HG03139 (cell line): ENCODE measurements around the gene NOC2L.

Source experiments
- ATAC-seq: cut with Tn5 transposase; IDR thresholded peaks from one replicate; pipeline ENCODE4 v1.9.1; 2021; ENCODE audit not compliant: unreplicated experiment

Gene NOC2L

DNA sequence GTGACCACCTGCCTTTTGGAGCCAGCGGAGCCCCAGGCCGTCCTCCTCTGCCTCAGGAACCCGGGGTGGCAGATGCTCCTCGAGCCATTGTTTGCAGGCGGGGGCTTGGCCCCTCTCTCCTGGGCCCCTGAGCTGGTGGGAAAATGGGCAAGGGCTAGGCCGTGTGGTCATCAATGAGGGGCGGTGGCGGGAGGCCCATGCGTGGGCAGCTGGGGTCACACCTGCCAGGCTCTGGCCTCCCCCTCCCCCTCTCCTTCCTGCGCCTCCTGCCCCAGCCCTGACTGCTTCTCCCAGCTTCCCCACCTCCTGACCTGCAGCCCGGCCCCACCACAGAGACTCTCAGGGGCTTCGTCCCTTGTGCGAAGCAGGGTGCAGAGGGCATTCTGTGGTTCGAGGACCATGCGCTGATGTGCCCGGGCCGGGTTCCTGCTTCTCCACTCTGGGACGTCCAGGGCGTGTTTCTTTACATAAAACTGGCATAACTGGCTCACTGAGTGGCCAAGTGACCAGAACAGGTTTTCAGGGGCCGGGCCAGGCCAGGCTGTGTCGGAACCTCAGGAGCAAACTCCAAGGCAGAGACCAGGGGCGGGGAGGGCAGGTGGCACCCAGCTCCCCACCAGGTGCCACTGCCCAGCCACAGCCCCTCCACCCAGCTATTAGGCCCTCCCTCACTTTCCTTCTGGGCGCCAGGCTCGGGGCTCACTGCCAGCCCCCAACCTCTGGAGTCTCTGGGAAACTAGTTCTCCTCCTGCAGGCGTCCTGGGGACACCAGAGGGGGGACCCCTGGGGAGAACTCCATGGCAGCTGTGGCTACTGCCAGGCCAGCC is 26.1 kb downstream of the NOC2L start:
- no peak for ATAC-seq

DNA sequence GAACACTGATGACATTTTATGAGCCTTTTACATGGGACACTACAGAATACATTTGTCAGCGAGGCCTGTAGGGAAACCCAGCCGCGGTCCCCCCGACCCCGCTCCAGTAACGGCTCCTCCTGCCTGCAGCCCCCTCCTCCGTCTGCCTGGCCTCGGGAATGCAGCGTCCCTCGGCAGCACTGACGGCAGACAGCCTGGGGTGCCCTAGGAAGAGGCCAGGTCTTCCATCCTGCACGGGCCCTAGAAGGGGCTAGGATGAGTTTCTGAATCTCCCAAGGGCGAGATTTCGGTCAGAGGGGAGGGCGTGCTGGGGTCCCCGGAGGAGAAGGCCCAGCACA is 26.9 kb downstream of the NOC2L start:
- ATAC-seq: no peak

DNA sequence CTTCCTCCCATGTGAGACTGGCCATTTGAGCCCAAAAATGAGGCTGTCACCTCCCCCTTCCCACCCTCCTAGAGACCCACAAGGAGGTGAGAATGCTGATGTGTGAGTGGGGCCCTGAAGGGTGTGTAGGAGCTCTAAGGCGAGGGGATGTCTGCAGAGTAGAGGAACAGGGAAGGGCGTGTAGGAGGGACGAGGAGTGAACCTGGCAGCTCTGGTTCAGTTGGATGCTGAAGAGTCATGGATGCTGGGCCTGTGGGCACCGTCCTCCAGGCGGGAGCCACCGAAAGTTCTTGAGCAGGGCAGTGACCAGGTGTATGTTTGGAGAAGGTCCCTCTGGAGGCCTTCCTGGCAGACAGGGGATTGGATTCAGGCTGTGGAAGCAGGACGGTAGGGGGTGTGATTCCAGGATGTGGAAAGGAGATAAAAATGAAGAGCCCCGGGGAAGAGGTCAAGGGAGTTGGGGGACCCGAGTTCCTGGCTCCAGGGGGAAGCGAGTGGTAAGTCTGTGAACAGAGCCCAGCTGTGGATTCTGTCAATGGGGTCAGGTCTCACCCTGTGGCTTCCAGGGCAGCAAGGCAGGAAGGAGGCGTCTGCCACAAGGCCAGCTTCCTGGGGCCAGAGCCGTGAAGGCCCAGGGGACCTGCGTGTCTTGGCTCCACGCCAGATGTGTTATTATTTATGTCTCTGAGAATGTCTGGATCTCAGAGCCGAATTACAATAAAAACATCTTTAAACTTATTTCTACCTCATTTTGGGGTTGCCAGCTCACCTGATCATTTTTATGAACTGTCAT is 27.5 kb downstream of the NOC2L start:
- no peak for ATAC-seq

DNA sequence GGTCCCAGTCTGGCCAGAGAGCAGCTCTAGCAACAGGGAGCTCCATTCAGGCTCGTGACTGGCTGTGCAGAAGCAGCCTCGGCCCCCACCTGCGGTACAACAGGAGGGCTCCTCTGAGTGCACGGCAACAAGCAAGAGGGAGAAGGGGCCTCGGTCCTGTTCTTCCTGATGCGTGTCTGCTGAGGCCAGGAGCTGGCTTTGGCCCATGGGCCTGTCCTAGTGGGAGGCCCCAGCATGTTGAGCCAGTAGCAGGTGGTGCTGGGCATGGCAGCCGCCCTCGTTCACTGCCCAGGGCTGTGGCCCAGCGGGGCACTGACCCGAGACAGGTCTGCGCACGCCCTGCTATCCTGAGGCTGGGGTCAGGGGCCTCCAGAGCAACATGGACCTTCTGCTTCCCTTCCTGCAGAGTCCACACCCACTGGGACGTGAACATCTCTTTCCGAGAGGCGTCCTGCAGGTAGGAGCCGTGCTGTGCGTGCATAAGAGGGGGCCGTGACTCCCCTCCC is 28.4 kb downstream of the NOC2L start:
- no peak for ATAC-seq

DNA sequence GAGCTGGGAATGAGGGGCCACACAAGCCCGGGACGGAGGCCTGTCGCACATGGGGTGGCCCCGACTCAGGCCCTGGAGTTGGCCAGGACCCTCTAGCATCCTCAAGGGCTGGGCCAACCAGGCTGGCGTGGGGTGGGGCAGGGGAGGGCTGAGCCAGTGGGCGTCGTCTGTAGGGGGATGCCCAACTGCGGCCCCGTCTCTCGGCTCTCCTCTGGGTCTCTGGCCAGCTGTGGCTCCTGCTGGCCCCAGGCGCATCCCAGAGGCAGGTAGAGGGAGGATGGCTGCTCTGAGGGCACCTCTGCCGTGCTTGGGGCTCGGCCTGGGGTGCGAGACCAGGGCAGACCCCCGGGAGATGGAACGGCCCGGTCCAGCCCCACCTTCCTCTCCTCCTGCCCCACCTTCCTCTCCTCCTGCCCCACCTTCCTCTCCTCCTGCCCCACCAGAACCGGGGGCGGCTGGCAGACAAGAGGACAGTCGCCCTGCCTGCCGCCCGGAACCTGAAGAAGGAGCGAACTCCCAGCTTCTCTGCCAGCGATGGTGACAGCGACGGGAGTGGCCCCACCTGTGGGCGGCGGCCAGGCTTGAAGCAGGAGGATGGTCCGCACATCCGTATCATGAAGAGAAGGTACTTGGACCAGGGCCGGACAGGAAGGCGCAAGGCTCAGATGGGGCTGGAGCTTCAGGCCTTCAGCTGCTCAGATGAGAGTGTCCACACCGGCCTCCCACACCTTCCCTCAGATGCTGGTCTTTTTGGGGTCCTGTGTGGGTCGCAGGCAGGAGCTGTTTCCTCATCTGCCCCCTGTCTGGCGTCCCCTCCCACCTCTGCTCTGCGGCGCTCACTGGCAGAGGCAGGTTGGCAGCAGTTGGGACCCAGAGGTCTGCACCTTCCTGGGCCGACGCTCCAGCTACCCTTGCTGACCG is 29.1 kb downstream of the NOC2L start:
- ATAC-seq: no peak

DNA sequence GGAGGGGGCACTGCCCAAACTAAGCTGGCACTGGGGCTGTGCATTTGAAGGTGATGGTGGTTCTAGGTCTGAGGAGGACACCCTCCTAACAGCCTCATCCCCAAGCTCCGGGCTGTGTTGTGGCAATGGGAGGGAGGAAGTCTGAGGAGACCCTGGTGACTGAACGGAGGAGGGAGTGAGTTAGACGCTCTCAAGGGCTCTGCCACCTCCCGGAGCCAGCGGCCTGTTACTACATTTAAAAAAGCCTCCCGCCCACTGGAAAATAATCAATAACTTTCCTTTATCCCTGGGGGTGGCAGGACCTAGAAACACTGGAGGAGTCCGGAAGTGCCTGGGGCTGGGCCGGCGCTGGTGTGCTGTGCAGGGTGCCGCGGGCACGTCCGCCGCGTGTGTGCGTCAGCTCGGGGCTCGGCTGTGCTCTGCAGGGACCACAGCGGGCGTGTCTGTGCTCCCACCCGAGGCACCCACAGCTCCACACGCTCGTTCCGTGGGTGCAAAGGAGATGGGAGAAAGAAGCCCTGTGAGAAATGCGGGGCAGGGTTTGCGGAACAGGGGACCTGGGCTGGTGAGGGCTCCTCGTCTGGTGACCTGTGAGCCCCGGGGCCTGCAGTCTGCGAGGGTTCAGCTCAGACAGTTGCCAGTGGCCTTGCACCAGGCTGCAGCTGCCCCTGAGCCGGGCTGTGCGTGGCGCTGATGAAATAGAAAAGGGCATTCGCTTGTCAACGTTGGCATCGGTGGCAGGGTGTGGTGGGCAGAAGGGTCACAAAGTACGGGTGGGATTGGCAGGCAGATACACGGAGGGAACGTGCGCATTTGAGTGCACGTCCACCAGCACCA is 30.0 kb downstream of the NOC2L start:
- ATAC-seq: no peak

DNA sequence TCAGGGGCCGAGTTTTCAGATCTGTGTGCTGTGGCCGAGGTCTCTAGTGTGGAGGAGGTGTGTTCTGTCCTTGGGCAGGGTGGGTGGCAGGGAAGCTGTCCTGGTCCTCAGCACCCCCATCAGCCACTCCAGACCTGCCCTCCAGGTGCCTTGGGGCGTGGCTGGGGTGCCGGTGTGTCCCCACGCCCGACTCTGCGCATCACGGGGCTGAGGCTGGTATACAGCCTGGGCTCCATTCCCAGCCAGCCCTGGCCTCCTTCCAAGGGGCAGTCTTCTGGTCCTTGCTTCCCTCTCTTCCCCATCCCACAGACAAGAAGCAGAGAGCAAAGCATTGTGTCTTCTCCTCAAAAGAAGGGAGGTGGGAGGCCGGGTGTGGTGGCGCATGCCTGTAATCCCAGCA is 31.3 kb downstream of the NOC2L start:
- ATAC-seq: no peak

DNA sequence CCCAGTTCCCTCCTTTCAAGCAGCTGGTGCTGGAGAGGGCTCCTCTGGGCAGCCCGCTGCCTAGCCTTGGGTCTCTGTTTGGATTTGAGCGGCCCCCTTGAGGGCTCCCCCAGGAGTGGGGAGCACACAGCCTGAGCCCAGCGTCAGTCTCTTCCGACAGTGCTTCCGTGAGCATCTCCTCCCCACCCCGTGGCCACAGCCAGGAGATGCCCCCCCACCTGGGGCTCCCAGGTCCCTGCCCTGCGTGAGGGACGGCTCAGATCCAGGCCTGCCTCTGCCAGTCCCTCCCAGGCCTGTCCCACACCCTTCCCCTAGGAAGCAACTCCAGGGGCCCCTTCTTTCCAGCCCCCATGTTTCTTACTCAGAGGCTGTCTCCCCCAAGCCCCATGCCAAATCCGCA is 31.8 kb downstream of the NOC2L start:
- ATAC-seq: no peak

DNA sequence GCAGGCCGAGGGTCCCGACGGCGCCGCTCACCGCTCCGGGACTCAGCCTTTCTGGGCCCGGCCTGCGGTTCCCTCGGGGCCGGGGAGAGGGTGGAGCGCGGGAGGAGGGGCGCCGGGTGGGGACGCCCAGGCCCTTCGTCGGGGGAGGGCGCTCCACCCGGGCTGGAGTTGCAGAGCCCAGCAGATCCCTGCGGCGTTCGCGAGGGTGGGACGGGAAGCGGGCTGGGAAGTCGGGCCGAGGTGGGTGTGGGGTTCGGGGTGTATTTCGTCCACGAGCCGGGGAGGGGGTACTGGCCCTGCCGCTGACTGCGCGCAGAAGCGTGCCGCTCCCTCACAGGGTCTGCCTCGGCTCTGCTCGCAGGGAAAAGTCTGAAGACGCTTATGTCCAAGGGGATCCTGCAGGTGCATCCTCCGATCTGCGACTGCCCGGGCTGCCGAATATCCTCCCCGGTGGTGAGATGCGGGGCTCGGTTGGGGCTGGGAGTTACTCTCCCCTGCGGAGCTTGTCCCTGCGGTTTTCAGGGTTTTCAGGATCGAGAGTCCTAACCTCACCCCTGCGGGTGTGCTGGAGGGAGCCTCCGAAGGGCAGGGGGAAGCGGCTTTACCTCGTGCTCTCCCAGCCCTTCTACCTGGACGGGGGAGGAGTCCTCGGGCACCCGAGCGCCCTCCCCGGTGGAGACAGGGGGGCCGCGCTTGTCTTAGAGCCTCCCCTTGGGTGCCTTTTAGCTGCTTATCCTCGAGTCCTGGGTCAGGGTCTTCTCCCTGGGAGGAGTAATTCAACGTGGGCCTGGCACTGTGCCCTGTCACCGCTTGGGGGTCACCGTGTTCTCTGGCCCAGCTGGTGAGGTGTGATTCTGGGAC is 33.3 kb downstream of the NOC2L start:
- ATAC-seq: no peak

DNA sequence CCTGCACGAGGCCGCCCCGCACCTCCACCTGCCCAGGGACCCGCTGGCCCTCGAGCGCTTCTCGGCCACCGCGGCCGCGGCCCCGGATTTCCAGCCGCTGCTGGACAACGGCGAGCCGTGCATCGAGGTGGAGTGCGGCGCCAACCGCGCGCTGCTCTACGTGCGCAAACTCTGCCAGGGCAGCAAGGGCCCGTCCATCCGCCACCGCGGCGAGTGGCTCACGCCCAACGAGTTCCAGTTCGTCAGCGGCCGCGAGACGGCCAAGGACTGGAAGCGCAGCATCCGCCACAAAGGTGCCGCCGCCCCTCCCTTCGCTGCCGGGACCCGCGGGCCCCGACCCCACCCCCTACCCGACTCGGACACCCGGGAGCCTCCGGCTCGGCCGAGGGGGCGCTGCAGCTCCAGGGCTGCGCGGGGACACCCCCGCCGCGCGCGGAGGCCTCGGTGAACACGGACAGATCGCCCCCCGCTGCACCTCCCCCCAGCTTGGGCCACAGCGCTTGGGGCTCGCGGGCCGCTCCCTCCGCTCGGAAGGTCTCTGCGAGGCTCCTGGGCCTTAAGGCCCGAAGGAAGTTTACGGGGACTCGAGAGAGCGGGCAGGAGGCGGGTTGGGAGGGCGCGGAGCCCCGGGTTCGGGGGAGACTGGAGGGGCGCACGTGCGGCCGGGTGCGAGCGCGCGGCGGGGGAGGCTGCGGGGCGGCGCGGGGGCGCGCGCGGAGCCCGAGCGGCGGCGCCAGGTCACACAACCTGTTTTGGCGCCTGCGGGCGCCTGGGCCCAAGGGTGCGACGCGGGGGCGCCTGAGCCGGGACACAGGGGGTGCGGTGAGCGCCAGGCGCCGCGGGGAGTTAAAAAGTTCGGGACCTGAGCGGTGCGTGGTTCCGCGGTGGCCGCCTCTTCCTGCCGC is 34.1 kb downstream of the NOC2L start:
- ATAC-seq: no peak

DNA sequence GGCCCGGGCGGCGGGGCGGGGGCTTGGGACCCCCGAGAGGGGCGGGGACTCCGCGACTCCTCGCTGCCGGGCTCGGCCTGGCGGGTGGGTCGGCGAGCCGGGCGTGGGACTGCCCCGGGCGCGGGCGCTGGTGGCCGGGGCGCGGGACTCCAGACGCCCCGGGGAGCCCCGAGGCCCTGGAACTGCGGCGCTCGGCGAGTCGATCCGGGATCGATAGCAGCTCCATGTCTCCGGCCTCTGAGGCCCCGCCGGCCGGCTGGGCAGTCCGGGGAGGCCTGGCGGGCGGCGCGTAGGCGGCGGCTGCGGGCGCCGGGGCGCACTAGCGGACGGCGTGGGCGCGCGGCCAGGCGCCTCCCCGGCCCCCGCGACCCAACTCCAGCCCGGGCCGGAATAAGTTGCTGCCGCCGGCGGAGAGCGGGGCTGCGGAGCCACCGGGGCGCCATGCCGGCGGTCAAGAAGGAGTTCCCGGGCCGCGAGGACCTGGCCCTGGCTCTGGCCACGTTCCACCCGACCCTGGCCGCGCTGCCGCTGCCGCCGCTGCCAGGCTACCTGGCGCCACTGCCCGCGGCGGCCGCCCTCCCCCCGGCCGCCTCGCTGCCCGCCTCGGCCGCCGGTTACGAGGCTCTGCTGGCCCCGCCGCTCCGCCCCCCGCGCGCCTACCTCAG is 34.9 kb downstream of the NOC2L start:
- ATAC-seq: no peak

DNA sequence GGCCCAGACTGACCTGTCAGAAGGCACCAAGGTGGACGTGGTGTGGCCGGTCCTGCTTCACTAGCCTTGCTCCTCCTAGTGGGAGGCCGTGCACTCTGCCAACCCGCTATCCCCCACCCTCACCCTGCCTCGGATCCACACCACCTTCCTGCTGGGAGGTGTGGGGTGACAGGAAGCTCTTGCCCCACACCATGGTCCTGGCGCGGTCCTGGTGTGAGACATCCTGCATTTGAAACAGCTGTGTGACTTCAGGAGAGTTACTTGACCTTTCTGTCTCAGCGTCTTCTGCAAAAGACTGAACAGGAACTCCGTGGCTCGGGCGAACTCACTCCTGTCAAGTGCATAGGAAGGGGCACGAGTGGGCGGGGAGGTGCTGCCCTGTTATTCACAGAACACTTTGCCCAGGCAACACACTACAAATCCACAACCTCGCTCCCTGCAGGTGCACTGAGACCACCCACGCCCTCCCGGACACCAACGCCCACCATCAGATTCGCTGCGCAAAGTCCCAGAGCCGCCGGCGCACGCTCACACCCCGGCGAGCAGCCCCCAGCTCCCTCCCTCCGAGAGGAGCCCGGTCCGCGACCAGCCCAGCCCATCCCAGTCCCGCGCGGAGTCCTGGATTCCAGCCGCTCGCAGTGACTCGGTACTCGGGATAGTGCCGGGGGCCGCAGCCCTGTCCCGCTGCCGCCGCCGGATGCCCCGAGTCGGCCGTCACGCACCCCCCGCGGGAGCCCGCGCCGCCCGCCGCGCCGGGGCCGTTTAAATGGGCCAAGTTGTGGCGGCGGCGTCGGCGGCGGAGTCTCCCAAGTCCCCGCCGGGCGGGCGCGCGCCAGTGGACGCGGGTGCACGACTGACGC is 35.7 kb downstream of the NOC2L start, which contains the start of gene SAMD11:
Gene SAMD11, plus strand, starts transcription at position 793 of the 860 bp plus-strand sequence. CDS start 509 bp downstream, outside the sequence.
- no peak for ATAC-seq

DNA sequence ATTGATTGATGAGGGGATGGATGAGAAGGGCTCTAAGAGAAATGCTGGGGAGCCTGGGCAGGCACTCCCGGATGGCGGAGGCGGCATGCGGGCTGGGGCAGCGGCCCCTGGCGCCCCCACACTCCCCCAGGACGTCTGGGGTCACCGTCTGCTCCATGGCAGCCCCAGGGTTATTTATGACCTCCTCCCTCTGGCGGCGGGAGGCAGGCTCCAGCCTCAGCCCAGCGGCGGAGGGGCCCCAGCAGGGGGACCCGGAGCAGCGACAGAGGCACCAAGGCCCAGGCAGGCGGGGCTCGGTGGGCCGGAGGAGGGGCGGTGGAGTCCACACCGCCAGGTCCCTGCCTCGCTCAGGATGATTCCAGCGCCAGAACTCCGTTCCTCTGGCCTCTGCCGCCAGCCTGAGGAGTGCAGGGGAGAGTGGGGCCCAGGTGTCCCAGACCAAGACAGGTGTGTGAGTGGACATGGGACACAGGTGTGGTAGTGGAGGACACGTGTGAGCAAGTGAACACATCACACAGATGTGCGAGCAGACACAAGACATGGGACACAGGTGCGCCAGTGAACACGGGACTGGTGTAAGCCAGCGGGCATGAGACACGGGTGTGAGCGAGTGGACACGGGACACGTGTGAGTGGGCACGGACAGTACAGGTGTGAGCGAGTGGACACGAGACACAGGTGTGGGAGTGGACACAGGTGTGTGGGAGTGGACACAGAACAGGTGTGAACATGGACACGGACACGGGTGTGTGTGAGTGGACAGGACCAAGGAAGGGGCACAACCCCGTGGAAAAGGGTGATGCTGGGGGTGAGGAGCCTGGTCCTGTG is 37.8 kb downstream of the NOC2L start:
- ATAC-seq: no peak

DNA sequence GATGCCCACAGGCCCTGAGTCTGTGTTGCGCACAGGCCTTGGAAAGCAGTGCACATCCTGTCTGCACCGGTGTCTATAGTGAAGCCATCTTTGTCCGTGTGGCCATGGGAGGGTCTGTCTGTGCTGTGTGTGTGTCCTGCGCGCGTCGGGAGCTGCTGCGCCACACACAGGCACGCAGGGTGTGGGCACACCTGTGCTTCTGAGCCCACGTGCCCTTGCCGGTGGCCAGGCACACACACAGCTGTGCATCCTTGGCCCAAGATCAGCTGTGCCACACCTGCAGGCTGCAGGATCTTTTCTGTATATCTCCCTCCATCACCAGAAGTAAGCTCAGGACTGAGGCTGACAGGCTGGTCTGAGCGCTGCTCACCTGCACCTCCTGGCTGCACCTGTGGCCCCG is 38.5 kb downstream of the NOC2L start:
- ATAC-seq: no peak

DNA sequence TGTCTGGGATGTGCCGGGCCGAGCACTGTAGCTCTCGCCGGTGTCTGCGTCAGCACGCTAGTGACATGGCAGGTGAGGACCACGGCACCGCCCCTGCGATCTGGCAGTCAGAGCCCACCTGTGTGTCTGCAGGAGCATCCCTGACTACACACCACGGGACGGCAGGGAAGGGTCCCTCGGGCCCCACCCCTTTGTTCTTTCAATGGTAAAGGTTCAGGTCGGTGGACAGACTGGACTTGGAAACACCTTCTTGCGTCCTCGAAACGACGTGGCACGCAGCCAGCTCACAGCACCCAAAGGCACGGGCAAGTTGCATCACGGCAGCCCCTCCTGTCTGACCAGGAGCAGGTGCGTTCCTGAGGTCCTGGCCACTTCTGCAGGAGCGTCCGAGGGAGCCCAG is 39.0 kb downstream of the NOC2L start:
- no peak for ATAC-seq
